Breast epithelium (tissue), 4 donors: ENCODE data around the gene ZNF57. TPM values are rescaled to one million over a fixed set of nuclear protein-coding genes. Genes with fewer than 3 reads are reported as not detected.
"Not testable (repeated sequence)": the region's sequence is repeated elsewhere in the genome, so short reads cannot be mapped to it uniquely, and the experiment has no call there.

Experiments
- DNase-seq, 2 donors: peaks; one replicate each; pipeline ENCODE4 v3.0.0-alpha.2; 2019; ENCODE audit warnings: low spot score in 2 of 2
- H3K27ac ChIP-seq, 2 donors: fragments of 200-600 bp; sonication (generic) in 1 of 2; one replicate each; pipeline ENCODE4 v1.5.1; 2016 to 2019; ENCODE audit warnings: mild to moderate bottlenecking in 1 of 2
- H3K27me3 ChIP-seq, 2 donors: fragments of 200-600 bp; sonication (generic) in 1 of 2; one replicate each; pipeline versions ENCODE4 v1.5.1 to v1.6.0; 2017 to 2019; ENCODE audit warnings: control low read depth in 1 of 2, mild to moderate bottlenecking in 1 of 2
- H3K36me3 ChIP-seq: fragments of 200-600 bp; one replicate; pipeline ENCODE4 v1.5.1; 2019
- H3K4me1 ChIP-seq, 2 donors: fragments of 200-600 bp; sonication (generic); one replicate each; pipeline ENCODE4 v1.5.1; 2016 to 2019; ENCODE audit warnings: control low read depth in 1 of 2
- H3K4me3 ChIP-seq, 3 donors: fragments of 200-600 bp; sonication (generic); 1 replicate in 2 of 3; 2 replicates in 1 of 3; pipeline ENCODE4 v1.5.1; 2016 to 2019; ENCODE audit warnings: mild to moderate bottlenecking in 3 of 3, moderate library complexity in 2 of 3
- H3K9me3 ChIP-seq, 2 donors: fragments of 200-600 bp; sonication (generic) in 1 of 2; one replicate each; pipeline ENCODE4 v1.5.1; 2016 to 2019; ENCODE audit warnings: control low read depth in 1 of 2
- CTCF ChIP-seq, 3 donors: fragments of 450-650 bp; IDR thresholded peaks; one replicate each; pipeline ENCODE4 v1.5.1; 2016 to 2017; ENCODE audit warnings: antibody characterized with exemption in 3 of 3, mild to moderate bottlenecking in 3 of 3, moderate library complexity in 3 of 3
- POLR2A ChIP-seq: fragments of 450-650 bp; IDR thresholded peaks from one replicate; pipeline ENCODE4 v1.6.1; 2016; ENCODE audit warnings: antibody characterized with exemption, mild to moderate bottlenecking, moderate library complexity
- POLR2AphosphoS5 ChIP-seq, 3 donors: sonication (generic); formaldehyde crosslinking; IDR thresholded peaks; one replicate each; pipeline ENCODE4 v1.6.1; 2017; ENCODE audit warnings: antibody characterized with exemption in 3 of 3
- intact Hi-C: fragments of 100-400 bp; cut with DNase I; formaldehyde crosslinking; loops from one replicate; pipeline ENCODE4 v1.15.1; 2023; ENCODE audit warnings: low total_unique reads
- total RNA-seq, 3 donors: library from RNA; depleted of rRNA; stranded (reverse); fragments of >200 nt; gene quantifications; one replicate each; pipeline ENCODE4 v1.1.0, GENCODE V29; 2016

ZNF57 gene
- total RNA-seq, 3 donors from 2014 or later = 2.7 to 9.2 (median 6.9) TPM

GRCh38 chr19:2885736-2886135, 15.0 kb upstream of the ZNF57 start:
- no peak overlapping the region for H3K4me3 ChIP-seq
- intact Hi-C loops = no loop called here

DNA sequence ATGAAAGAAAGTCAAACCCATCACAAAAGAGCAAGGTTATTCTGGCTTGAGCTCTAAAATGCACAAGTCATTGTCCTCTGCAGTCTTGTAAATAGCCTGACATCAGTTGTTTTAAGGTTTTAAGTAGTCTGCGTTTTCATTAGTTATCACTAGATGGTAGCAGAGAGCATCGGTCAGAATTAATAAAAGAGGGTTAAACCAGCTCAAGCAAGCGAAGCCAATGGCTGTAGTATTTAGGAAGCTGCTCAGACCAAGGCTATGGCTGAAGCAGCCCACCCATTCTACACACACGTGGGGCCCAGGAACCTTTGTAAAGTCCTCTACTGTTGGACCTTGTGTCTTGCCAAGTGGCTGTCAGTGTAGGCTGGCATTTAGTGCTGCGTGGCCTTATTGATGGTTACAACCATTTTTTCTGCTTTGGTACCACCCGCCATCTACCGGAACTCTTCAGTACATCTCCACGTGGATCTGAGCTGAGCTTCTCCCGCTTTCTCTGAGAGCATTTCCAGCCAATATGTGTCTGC, 13.3 kb upstream of the ZNF57 start:
- no peaks in the 10 kb centered on the region for H3K27me3 ChIP-seq
- intact Hi-C loops = no loop called here
- DNase-seq = no peak
- TF ChIP-seq POLR2A = no peak
- peak in 2 of 3 donors; percentile 63 for TF ChIP-seq CTCF (IDR thresholded peaks at IDR 0.05)
- TF ChIP-seq POLR2AphosphoS5 (IDR thresholded peaks at IDR 0.05) = no peak
- H3K27ac ChIP-seq = peak overlapping the region in 1 of 2 donors; percentile 27
- peak overlapping the region in 1 of 3 donors; percentile 13 for H3K4me3 ChIP-seq
- H3K9me3 ChIP-seq = no peaks in the 10 kb centered on the region
- no peaks in the 10 kb centered on the region for H3K36me3 ChIP-seq
- no peaks in the 10 kb centered on the region for H3K4me1 ChIP-seq

More at GRCh38 chr19:2885736-2886135, 15.0 kb upstream of the ZNF57 start:
- TF ChIP-seq POLR2A (no peak), POLR2AphosphoS5 (IDR thresholded peaks at IDR 0.05) (no peak), CTCF (IDR thresholded peaks at IDR 0.05) (no peak)
- Histone ChIP-seq H3K4me1 (no peaks in the 10 kb centered on the region), H3K27ac (no peak overlapping the region), H3K27me3 (no peaks in the 10 kb centered on the region), H3K9me3 (no peaks in the 10 kb centered on the region), H3K36me3 (no peaks in the 10 kb centered on the region)
- no peak for DNase-seq

DNA sequence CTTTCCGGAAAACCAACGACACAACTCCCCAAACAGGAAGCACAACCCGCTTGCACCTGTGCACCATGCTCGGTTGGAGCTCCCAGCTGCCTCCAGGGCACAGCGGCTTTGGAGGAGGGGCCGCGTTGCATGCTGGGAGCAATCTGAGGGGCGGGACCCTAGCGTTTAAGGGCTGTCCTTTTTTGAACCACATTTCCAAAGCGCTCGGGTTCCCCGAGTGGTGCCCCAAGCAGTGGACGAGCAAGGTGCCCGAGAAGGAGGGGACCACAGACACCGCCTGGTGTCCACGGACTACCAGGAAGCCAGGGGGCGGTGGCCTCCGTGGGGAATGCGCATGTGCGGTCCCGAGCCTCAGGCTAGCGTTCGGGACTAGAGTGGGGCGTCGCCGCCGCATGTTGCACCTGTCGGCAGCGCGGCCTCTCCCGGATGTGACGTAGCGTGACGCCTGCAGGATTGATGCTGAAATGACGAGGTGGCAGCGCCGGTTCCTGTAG, 11.9 kb upstream of the ZNF57 start:
- H3K27ac ChIP-seq = peak overlapping the region in 1 of 2 donors; percentile 56
- no peaks in the 10 kb centered on the region for H3K9me3 ChIP-seq
- DNase-seq = peak in 1 of 2 donors; percentile 82
- H3K27me3 ChIP-seq = no peaks in the 10 kb centered on the region
- no peaks in the 10 kb centered on the region for H3K4me1 ChIP-seq
- TF ChIP-seq CTCF (IDR thresholded peaks at IDR 0.05) (no peak), POLR2AphosphoS5 (IDR thresholded peaks at IDR 0.05) (peak in 1 of 3 donors; percentile 45), POLR2A (no peak)
- peak overlapping the region; percentile 32 to 54 (median 49) for H3K4me3 ChIP-seq
- H3K36me3 ChIP-seq = no peaks in the 10 kb centered on the region
- intact Hi-C loops = no loop called here

GRCh38 chr19:2890531-2890930, 10.2 kb upstream of the ZNF57 start:
- H3K4me3 ChIP-seq, H3K4me1 ChIP-seq, H3K36me3 ChIP-seq, intact Hi-C loops, H3K27me3 ChIP-seq, DNase-seq, H3K9me3 ChIP-seq, H3K27ac ChIP-seq: not testable (repeated sequence)

DNA sequence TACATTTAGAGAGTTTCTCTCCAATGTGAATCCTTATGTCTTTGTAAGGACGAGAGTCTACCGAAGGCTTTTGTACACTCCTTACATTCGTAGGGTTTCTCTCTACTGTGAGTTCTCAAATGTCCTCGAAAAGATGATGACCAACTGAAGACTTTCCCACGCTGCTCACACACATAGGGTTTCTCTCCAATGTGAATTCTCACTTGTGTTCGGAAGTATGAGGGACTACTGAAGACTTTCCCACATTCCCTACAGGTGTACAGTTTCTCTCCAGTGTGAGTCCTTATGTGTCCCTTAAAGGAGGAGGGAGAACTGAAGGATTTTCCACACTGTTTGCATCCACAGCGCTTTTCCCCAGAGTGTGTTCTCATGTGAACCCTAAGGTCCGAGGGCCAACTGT, 4.0 kb upstream of the ZNF57 start:
- intact Hi-C loops = no loop called here
- Histone ChIP-seq H3K4me1 (no peaks in the 10 kb centered on the region), H3K27me3 (no peaks in the 10 kb centered on the region), H3K4me3 (no peak overlapping the region), H3K9me3 (peaks cover 0 to 11% of the 10 kb centered on the region in 2 donors), H3K36me3 (no peaks in the 10 kb centered on the region), H3K27ac (no peak overlapping the region)
- no peak for DNase-seq
- TF ChIP-seq POLR2AphosphoS5 (IDR thresholded peaks at IDR 0.05) (no peak), CTCF (IDR thresholded peaks at IDR 0.05) (no peak), POLR2A (no peak)
